GM19238 (cell line): ENCODE measurements around the gene SYNDIG1L.
"Not testable (repeated sequence)": the region's sequence is repeated elsewhere in the genome, so short reads cannot be mapped to it uniquely, and the experiment has no call there.

ENCODE experiments used
- DNase-seq: peaks from one replicate; pipeline ENCODE4 v3.0.0; 2011; ENCODE audit warnings: low spot score; ENCODE audit not compliant: insufficient read length

SYNDIG1L gene

DNA sequence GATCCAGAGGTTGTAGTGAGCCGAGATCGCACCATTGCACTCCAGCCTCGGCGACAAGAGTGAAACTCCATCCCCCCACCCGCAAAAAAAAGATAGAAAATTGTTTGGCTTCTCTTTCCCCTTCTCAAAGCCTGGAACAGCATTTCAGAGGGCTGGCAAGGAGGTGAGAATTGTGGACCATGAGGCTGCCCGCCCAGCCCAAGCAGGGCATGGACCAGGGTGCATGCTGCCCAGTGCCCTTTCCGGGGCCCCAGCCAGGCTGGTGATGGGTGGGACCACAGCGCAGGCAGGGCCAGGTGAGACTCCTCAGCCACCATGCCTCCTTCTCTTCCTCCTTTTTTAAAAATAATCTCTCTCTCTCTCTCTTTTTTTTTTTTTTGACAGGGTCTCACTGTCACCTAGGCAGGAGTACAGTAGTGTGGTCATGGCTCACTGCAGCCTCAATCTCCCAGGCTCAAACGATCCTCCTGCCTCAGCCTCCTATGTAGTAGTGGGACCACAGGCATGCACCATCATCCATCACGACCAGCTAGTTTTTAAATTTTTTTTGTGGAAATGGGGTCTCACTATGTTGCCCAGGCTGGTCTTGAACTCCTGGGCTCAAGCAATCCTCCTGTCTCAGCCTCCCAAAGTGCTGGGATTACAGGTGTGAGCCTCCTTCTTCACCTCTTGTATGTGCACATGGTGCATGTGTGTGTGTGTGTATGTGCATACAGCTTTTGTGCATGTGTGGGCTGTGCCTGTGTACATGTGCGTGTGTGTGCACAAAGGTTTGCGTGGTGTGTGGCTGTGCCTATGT lies 22.2 kb downstream of the SYNDIG1L start:
- no peak for DNase-seq

DNA sequence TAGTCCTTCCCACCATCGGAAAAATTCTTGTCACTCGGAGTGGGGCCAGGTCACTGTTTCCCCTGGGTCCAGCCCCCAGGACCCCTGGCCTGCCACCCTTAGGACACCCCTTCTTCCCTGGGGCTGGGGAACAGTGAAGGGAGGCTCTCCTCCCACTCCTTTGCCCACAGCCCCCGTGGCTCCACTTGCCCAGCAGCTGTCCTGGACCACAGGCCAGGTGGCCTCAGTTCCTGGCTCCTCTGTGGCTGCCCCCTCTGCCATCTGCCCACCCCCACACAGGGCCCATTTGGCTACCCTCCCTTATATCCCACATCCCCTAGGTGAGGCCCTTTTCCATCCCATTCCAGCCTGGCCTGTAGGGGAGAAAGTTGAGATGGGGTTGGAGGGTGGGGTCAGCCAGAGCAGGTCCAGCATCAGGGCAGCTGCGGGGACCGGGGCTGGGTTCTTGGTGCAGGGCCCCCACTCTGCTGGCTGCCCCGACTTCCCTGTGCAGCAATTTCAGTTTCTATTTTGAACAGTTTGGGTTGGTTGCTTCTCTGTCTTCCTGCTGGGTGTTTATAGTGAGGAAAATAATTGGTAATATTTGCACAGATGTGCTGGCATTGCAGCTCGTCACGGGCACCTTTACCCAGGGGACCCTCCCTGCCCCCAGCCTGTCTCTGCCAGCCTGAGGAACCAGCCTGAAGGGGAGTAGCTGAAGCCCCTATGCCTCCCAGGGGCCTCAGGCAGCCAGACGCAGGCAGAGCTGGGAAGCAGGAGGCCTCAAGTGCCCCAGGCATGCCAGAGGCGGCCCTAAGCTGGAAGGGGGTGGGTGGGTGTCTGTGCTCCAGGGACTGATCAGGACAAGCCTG lies 23.4 kb downstream of the SYNDIG1L start:
- no peak for DNase-seq

DNA sequence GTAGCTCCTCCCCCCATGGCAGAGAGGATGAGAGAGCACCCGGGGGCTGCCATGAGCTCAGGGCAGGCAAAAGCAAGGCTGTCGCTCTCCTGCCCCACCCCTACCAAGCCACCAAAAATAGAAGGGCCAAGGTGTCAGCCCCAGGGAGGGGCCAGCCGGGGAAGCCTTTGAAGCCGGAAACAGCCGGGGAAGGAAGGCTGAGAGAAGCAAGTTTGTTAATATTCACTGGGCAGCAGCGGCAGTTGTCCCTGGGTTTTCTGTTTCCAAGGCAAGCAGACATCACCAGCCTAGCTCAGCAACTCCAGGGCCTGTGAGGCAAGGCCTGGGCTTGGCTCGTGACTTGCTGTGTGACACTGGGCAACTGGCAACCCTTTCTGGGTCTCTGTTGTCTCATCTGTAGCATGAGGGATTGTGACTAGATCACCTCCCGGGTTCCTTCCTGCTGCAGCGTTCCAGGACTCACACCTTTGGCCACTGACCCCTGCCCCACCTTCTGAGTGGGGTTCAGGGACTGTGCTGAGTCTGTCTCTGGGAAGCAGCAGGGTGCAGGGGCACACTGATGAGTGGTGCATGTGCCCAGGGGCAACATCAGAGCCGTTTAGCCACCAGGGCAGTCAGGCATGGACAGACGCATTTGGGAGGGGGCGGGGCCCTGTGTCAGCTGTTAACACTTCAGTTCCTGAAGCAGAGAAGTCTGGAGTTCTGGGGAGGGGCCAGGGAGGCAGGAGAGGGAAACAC lies 24.3 kb downstream of the SYNDIG1L start:
- DNase-seq, result peak; percentile 81

DNA sequence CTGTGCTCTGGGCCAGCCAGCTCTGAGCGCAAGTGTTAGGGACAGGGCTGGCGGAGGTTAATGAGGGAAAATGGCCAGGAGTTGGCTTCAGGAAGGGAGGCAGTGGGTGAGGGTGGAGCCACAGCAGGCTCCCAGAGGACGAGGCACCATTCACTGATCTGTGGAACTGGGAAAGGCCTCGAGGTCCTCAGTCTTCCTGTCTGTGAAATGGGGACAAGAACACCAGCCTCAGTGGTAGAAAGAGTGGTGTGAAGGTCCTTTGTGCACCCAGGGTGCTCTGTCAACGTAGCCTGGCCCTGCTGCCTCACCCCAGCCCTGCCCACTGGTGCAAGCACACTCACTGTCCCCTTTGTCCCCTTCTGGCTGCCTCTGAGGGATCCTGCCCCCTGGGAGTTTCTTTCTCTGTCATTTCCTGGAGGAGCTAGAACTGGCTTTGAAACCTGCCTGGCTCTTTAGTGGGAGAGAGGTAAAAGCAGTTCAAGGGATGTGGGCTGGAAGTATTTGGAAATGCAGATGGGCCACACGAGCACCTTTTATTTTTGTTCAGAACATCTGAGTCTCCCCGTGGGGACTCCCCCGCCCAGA lies 25.0 kb downstream of the SYNDIG1L start:
- DNase-seq, result no peak

DNA sequence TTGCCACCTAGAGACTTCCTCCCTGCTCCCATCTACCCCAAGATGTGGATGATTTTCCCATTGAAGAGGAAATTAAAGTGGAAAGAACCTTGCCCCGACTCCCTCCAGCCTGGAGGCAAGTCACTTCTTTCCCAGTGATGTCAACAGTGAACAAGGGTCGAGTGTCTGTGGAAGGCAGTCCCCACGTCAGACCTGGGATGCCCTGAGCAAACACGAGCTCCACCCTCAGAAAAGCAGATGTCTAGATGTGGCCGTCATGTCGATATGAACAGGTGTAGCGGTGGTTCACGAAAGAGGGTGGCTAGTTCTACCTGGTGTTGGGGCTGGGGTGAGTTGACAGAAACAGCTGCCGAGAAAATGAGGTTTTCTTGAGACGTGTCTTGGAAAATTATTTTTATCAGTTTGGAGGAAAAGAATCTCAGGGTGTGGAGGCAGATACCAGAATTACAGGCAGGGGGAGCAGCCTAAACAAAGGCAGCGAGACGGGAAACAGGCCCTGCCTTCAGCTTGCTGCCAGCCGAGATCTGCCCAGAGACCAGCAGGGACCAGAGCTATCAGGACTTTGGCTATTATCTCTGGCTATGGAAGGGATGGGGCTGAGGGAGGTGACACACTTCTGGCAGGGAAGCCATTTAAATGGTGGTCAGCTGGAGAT lies 25.9 kb downstream of the SYNDIG1L start:
- no peak for DNase-seq

DNA sequence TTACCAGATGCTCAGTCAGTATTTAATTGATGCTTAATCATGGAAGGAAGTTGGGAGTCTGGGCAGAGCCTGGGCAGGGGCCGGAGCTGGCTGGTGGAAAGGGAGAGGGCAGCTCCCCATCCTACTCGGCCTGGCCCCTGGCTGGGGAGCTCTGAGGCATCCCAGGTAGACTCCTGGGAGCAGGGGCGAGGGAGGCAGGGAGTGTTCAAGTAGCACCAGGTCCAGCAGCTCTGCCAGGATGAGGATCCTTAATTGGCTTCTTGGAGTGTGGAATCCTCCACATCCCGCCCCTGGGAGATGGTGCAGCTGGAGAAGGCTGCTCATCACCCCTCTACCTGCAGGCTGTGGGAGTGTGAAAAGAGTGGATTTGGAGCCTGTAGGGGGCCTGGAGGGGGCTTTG lies 30.9 kb downstream of the SYNDIG1L start:
- DNase-seq, result no peak

DNA sequence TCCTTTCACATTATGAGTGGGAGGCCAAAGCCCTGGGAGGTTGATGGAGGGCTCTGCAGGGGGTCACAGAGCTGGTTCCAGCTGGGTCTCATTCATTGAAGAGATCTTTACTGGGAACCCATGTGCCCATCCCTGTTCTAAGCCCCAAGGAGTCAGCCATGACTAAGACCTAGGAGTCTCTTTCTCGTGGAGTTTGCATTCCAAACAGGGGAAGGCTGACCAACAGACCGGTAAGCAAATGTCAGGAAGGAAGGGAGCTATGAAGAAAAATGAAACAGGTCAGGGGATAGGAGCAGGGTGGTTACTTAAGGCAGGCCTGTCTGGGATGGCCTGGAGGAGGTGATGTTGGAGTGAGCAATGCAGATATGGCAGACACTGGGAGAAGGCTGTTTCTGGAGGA lies 31.5 kb downstream of the SYNDIG1L start:
- no peak for DNase-seq

DNA sequence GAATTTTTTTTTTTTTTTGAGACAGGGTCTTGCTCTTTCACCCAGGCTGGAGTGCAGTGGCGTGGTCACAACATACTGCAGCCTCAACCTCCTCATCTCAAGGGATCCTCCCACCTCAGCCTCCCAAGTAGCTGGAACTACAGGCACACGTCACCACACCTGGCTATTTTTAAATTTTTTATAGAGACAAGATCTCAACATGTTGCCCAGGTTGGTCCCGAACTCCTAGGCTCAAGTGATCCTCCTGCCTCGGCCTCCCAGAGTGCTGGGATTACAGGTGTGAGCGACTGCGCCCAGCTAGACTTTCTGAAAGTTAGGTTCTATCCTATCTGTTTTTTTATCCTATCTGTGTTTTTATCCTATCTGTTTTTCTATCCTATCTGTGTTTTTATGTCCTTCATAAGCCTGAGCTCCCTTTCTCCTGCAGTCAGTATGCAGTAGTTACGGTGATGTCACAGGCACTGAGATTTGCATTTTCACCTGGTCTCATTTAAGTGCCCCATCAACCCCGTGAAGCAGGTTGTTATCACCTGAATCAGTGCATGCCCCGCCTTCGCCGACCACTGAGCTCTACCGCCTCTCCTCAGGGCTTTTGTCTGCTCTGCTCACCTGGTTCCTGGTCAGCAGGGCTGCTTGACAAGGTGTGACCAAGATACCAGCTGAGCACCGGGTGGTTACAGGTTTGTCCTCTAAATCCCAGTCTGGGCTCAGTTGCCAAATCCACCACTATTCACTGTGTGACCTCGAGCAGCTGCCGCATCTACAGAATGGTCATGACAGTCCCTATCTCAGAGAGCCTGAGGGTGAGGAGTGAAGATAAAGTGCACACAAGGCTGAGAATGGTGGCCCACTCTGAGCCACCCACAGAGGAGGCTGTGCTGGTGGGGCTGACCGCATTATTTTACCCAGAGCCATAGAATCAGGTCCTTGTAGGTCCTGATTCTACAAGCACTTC lies 33.1 kb downstream of the SYNDIG1L start:
- DNase-seq, result no peak

DNA sequence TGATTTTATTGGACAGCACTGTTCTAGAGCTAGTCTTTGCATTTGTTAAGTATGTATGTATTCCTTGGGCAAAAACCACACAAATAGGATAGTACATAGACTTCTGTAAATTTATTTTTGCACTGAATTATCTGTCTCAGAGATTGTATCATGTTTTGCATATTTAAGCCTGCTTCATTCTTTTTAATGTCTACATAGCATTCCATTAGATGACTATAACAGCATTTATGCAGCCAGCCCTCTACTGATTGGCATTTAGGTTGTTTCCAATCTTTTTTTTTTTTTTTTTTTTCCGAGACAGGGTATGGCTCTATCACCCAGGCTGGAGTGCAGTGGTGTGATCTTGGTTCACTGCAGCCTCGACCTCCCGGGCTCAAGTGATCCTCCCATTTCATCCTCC lies 34.5 kb downstream of the SYNDIG1L start:
- no peak for DNase-seq

DNA sequence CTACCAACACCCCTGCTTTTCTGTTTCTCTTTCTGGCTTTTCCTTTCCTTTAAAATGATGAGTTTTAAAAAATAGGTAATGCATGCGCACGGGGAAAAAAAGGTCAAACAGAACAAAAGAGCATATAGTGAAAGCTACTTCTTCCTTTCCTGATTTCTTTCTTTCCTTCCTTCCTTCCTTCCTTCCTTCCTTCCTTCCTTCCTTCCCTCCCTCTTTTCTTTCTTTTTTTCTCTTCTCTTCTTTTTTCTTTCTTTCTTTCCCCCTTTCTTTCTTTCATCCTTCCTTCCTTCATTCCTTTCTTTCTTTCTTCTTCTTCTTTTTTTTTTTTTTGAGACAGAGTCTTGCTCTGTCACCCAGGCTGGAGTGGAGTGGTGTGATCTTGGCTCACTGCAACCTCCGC lies 35.5 kb downstream of the SYNDIG1L start:
- DNase-seq, result not testable (repeated sequence)

DNA sequence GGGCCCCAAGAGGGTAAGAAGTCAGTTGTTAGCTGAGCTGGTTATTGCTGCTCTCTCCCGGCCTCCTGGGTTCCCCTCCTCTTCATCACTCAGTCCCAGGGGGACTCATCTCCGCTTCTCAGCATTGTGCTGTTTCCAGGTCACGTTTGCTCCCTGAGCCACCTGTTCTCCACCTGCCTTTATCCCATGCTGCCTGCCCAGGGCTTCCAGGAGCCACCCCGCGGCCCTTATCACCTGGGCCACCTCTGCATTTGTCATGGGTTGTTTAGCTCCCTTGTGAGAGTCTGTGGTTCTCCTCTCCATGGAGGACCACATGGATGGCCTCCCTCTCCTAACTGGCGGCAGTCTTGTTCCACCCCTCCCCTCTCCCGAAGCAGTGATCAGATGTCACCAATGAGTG lies 36.0 kb downstream of the SYNDIG1L start:
- DNase-seq, result no peak

DNA sequence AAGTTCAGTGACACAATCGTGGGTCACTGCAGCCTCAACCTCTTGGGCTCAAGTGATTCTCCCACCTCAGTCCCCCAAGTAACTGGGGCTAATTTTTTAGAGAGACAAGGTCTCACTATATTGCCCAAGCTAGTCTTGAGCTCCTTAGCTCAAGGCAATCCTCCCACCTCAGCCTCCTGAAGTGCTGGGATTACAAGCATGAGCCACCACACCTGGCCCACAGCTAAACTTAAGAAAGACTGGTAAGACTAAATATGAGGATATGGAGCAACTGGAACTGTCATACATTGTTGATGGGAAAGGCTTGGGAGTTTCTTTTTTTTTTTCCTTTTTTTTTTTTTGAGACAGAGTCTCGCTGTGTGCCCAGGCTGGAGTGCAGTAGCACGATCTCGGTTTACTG lies 43.8 kb downstream of the SYNDIG1L start:
- DNase-seq, result no peak

DNA sequence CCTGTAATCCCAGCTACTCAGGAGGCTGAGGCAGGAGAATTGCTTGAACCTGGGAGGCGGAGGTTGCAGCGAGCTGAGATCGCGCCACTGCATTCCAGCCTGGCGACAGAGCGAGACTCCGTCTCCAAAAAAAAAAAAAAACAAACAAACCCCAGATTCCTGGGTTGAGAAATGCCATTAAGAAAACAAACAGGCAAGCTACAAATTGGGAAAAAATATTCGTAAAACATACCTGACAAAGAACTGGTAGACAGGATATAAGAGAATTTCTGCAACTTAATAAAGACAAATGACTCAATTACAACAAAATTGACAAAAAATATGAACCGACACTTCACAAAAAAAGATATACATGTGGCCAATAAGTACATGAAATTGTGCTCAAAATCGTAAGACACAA lies 44.4 kb downstream of the SYNDIG1L start:
- DNase-seq, result not testable (repeated sequence)

DNA sequence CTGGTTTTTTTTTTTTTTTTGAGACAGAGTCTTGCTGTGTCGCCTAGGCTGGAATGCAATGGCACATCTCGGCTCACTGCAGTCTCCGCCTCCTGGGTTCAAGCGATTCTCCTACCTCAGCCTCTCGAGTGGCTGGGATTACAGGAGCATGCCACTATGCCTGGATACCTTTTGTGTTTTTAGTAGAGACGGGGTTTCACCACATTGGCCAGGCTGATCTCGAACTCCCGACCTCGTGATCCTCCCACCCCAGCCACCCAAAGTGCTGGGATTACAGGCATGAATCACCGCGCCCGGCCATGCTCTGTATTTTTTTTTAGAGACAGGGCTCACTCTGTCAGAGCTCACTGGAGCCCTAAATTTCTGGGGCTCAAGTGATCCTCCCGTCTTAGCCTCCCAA lies 45.2 kb downstream of the SYNDIG1L start:
- no peak for DNase-seq

DNA sequence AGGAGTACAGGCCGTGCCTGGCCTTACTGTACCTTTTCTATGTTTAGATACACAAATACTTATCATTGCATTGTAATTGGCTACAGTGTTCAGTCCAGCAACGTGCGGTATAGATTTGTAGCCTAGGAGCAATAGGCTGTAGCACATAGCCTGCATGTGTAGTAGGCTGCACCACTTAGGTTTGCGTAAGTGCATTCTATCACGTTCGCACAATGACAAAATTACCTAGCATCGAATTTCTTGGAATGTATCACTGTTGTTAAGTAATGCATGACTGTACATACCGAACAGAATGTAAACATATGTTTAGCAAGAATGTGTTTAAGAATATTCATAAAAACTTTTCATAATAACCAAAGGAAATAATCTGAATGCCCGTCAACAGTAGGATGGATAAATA lies 45.8 kb downstream of the SYNDIG1L start:
- no peak for DNase-seq

DNA sequence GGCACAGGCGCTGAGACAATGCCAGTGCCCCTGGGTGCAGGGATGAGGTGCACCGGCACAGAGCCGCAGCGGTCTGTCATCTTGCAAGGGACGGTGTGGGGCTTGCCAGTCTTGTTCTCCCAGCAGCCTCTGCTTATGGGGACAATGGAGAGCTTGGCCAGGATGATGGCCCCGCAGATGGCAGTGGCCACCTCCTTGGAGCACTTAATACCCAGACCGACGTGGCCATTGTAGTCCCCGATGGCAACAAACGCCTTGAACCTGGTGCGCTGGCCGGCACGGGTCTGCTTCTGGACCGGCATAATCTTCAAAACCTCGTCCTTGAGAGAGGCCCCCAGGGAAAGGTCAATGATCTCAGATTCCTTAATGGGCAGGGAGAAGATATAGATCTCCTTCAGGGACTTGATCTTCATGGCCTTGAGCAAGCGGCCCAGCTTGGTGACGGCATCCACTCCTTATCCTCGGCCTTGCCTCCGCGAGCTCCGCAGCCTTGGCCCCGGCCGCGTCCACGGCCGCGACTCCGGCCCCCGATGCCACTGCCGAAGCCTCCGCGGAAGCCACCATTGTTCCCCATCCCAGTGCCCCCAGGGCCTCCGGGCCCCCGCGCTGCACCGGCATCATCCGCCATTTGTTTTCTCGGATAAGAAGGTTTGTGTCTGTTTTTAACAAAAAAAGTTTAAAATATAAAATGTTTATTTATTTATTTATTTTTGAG lies 47.9 kb downstream of the SYNDIG1L start:
- DNase-seq, result no peak

DNA sequence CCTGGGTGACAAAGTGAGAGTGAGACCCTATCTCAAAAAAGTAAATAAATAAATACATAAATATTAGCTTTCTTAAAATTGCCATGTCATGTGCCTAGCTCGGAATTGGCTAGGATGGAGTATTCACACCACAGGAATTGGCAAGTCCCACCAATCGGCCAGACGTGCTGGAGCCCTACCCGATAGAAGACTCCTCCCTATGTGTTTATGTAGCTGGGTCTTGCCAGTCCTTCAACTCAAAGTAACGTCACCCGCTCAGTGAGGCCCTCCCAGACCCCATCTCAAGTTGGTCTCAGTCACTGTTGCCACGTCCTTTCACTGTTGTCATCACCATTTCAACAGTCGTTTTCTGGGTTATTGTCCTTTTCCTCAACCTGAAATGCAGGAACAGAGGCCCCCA lies 57.6 kb downstream of the SYNDIG1L start:
- DNase-seq, result no peak

DNA sequence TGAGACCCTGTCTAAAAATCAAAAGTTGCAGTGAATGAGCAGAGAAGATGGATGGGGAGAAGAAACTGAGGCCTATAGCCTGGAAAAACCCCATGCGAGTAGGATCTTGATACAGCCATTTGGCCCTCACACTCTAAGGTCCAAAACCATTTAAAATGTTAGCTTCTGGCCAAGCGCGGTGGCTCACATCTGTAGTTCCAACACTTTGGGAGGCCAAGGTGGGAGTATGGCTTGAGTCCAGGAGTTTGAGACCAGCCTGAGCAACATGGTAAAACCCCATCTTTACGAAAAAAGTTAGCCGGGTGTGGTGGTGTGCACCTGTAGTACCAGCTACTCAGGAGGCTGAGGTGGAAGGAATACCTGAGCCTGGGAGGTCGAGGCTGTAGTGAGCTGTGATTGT lies 58.0 kb downstream of the SYNDIG1L start:
- no peak for DNase-seq

DNA sequence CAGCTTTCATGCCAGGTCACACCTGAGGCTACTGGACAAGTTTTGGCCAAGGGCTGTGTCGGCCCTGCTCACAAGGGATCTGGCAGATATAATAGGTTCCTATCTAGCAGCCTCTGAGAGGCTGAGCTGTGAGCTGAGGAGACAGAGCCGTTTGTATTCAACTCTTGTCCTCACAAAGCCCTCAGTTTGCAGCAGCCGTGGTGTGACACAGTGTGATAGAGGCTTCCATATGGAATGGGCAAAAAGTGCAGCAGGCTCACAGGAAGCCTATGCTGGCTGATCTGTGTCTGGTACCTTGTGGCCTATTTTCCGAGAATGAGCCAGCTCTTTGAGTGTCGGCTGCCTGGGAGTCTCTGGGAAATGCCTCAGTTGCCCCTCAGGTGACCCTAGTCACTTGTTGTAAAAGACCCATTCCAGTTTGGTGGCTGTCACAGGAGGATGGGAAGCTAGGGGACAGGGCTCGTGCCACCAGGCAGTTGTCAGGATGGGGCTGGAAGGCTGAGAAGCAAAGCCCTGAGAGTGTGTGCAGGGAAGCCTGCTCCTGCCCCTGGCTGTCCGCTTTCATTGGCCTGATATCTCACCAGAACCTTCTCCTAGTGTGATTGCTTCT lies 61.6 kb downstream of the SYNDIG1L start:
- no peak for DNase-seq
